H9 (cell line): ENCODE measurements around the gene MYCN. TPM values are rescaled to one million over a fixed set of nuclear protein-coding genes. Genes with fewer than 3 reads are reported as not detected.

Experiments
- DNase-seq: peaks from one replicate; pipeline ENCODE4 v3.0.0-alpha.2; 2017
- H2AFZ ChIP-seq: one replicate; pipeline ENCODE4 v1.6.1; 2013; ENCODE audit warnings: mild to moderate bottlenecking, low read length, control low read depth, moderate library complexity
- H2AK5ac ChIP-seq: 2 replicates; pipeline ENCODE4 v1.6.1; 2013; ENCODE audit warnings: low read length, control low read depth, mixed read lengths; ENCODE audit not compliant: insufficient read length
- H2BK120ac ChIP-seq: one replicate; pipeline ENCODE4 v1.6.1; 2013; ENCODE audit warnings: low read depth, mild to moderate bottlenecking, low read length, control low read depth, inconsistent platforms; ENCODE audit not compliant: poor library complexity, severe bottlenecking
- H2BK12ac ChIP-seq: 2 replicates; pipeline ENCODE4 v1.6.1; 2013; ENCODE audit warnings: low read length, control low read depth, mixed read lengths, low read depth; ENCODE audit not compliant: insufficient read length
- H2BK15ac ChIP-seq: 2 replicates; pipeline ENCODE4 v1.6.1; 2013; ENCODE audit warnings: low read depth, low read length, control low read depth
- H2BK20ac ChIP-seq: one replicate; pipeline ENCODE4 v1.6.1; 2013; ENCODE audit warnings: low read depth, mild to moderate bottlenecking, low read length, control low read depth, inconsistent platforms; ENCODE audit not compliant: poor library complexity, severe bottlenecking
- H2BK5ac ChIP-seq: 2 replicates; pipeline ENCODE4 v1.6.1; 2013; ENCODE audit warnings: low read length, control low read depth, mixed read lengths; ENCODE audit not compliant: insufficient read length
- H3K14ac ChIP-seq: 2 replicates; pipeline ENCODE4 v1.6.1; 2013; ENCODE audit warnings: low read length, control low read depth; ENCODE audit not compliant: insufficient read depth
- H3K18ac ChIP-seq: 2 replicates; pipeline ENCODE4 v1.6.1; 2013; ENCODE audit warnings: low read depth, mild to moderate bottlenecking, mixed read lengths, low read length, control low read depth; ENCODE audit not compliant: insufficient read length
- H3K23ac ChIP-seq: 2 replicates; pipeline ENCODE4 v1.6.1; 2013; ENCODE audit warnings: low read length, control low read depth, mixed read lengths, low read depth; ENCODE audit not compliant: insufficient read length
- H3K23me2 ChIP-seq: 2 replicates; pipeline ENCODE4 v1.6.1; 2013; ENCODE audit warnings: low read depth, mild to moderate bottlenecking, mixed read lengths, low read length, control low read depth; ENCODE audit not compliant: insufficient read length, poor library complexity, severe bottlenecking
- H3K27ac ChIP-seq: 2 replicates; pipeline ENCODE4 v1.5.1; 2013; ENCODE audit warnings: low read length, control low read depth, mixed read lengths, low read depth; ENCODE audit not compliant: insufficient read length
- H3K27me3 ChIP-seq: 2 replicates; pipeline ENCODE4 v1.6.1; 2013; ENCODE audit warnings: low read length, control low read depth, inconsistent platforms; ENCODE audit not compliant: insufficient read depth
- H3K4ac ChIP-seq: 2 replicates; pipeline ENCODE4 v1.6.1; 2013; ENCODE audit warnings: low read depth, mild to moderate bottlenecking, control low read depth, inconsistent platforms, low read length, moderate library complexity
- H3K4me1 ChIP-seq: 2 replicates; pipeline ENCODE4 v1.6.1; 2013; ENCODE audit warnings: low read length, control low read depth, inconsistent platforms; ENCODE audit not compliant: insufficient read depth
- H3K4me2 ChIP-seq: 2 replicates; pipeline ENCODE4 v1.6.1; 2013; ENCODE audit warnings: low read length, control low read depth, mixed read lengths; ENCODE audit not compliant: insufficient read length, insufficient read depth
- H3K56ac ChIP-seq: 2 replicates; pipeline ENCODE4 v1.6.1; 2013; ENCODE audit warnings: low read depth, mild to moderate bottlenecking, mixed read lengths, low read length, control low read depth; ENCODE audit not compliant: insufficient read length
- H3K79me1 ChIP-seq: 2 replicates; pipeline ENCODE4 v1.6.1; 2013; ENCODE audit warnings: low read depth, mild to moderate bottlenecking, moderate library complexity, low read length, control low read depth, inconsistent platforms; ENCODE audit not compliant: insufficient read depth, poor library complexity, severe bottlenecking
- H3K79me2 ChIP-seq: 2 replicates; pipeline ENCODE4 v1.6.1; 2013; ENCODE audit warnings: low read length, control low read depth, inconsistent platforms; ENCODE audit not compliant: insufficient read depth
- H3K9ac ChIP-seq: 2 replicates; pipeline ENCODE4 v1.6.1; 2013; ENCODE audit warnings: low read length, control low read depth, mixed read lengths; ENCODE audit not compliant: insufficient read length; ENCODE audit errors: extremely low read depth
- H3K9me3 ChIP-seq: one replicate; pipeline ENCODE4 v1.6.1; 2013; ENCODE audit warnings: low read depth, low read length, inconsistent platforms; ENCODE audit not compliant: control insufficient read depth
- H3T11ph ChIP-seq: one replicate; pipeline ENCODE4 v1.6.1; 2013; ENCODE audit warnings: mild to moderate bottlenecking, low read length, control low read depth, inconsistent platforms
- H4K20me1 ChIP-seq: one replicate; pipeline ENCODE4 v1.6.1; 2013; ENCODE audit not compliant: control insufficient read depth, insufficient read length, insufficient read depth
- H4K5ac ChIP-seq: 2 replicates; pipeline ENCODE4 v1.6.1; 2013; ENCODE audit warnings: low read depth, mild to moderate bottlenecking, mixed read lengths, low read length, control low read depth; ENCODE audit not compliant: insufficient read length
- H4K8ac ChIP-seq: replicated peaks from 2 replicates; pipeline ENCODE4 v1.6.1; 2013; ENCODE audit warnings: low read length, control low read depth, mixed read lengths, low read depth; ENCODE audit not compliant: insufficient read length
- H4K91ac ChIP-seq: 2 replicates; pipeline ENCODE4 v1.6.1; 2013; ENCODE audit warnings: low read depth, mild to moderate bottlenecking, moderate library complexity, mixed read lengths, low read length, control low read depth; ENCODE audit not compliant: insufficient read length
- H3K27ac Mint-ChIP-seq, 3 experiments: 2 replicates in 2 of 3; 3 replicates in 1 of 3; pipeline ENCODE4 v1.8.0; 2020 to 2021; ENCODE audit warnings: mixed read lengths in 3 of 3, mild to moderate bottlenecking in 1 of 3, moderate library complexity in 1 of 3
- H3K27me3 Mint-ChIP-seq: 2 replicates; pipeline ENCODE4 v1.8.0; 2021; ENCODE audit warnings: low read depth, mild to moderate bottlenecking, moderate library complexity, mixed read lengths
- H3K36me3 Mint-ChIP-seq, 3 experiments: 2 replicates in 2 of 3; 3 replicates in 1 of 3; pipeline ENCODE4 v1.8.0; 2020 to 2021; ENCODE audit warnings: low read depth in 3 of 3, mixed read lengths in 3 of 3; ENCODE audit not compliant: insufficient read depth in 1 of 3
- H3K4me1 Mint-ChIP-seq, 2 experiments: 2 replicates each; pipeline ENCODE4 v1.8.0; 2020; ENCODE audit warnings: mixed read lengths in 2 of 2
- H3K4me3 Mint-ChIP-seq, 2 experiments: 2 replicates in 1 of 2; 3 replicates in 1 of 2; pipeline ENCODE4 v1.8.0; 2020 to 2021; ENCODE audit warnings: mild to moderate bottlenecking in 2 of 2, mixed read lengths in 2 of 2, moderate library complexity in 1 of 2
- H3K9me3 Mint-ChIP-seq, 2 experiments: 2 replicates in 1 of 2; 3 replicates in 1 of 2; pipeline ENCODE4 v1.8.0; 2020; ENCODE audit warnings: mild to moderate bottlenecking in 2 of 2, mixed read lengths in 2 of 2, moderate library complexity in 1 of 2
- WGBS: extraction: QIAGEN DNeasy Blood & Tissue Kit; methylation state at CpG from one replicate; pipeline ENCODE4 v1.1.7; 2013; ENCODE audit warnings: missing lambda C conversion rate, low lambda C conversion rate, mixed read lengths; ENCODE audit not compliant: insufficient read length; ENCODE audit errors: extremely low coverage; 5-methylcytosine and 5-hydroxymethylcytosine counted together
- total RNA-seq: library from RNA; stranded (reverse); gene quantifications from 2 replicates; pipeline ENCODE4 v1.2.1, GENCODE V29; 2021
- TF ChIP-seq, protein P1 (sequence below): fragments of 200-600 bp; sonication (generic); conservative IDR thresholded peaks from 3 replicates; pipeline ENCODE4 v1.8.0; 2021; ENCODE audit warnings: antibody characterized with exemption, mild to moderate bottlenecking

The MYCN gene
- total RNA-seq, 1 experiment from 2014 or later: 100.0 TPM

DNA sequence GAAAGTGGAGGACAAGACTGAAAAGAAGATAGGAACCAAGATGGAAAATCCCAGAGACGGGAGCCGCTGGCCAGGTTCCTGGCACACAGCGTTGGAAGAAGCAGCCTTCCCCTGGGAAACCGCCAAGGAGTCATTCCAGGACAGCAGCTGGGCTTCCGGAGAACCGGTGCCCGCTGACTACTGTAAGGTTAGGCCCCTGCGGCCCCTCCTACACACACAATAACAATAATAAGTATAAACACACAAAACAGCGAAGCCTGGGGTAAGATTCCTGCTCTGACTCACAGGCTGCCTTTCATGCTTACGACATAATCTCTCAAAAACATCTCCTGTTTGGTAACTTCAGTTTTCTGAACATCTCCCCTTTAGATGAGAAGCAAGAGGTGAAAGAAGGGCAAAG is 28.1 kb upstream of the MYCN start:
- Mint-ChIP-seq H3K4me1 (peaks cover 2 to 3% of the 10 kb centered on the region in 2 experiments; a peak in 1 of 4 replicates), H3K4me3 (no peak overlapping the region), H3K36me3 (no peaks in the 10 kb centered on the region), H3K27me3 (peaks cover 3% of the 10 kb centered on the region), H3K9me3 (no peaks in the 10 kb centered on the region), H3K27ac (no peak overlapping the region)
- Histone ChIP-seq H3K79me2 (no peaks in the 10 kb centered on the region), H3K18ac (no peak overlapping the region), H2AK5ac (no peak overlapping the region), H3K27me3 (no peaks in the 10 kb centered on the region), H4K20me1 (no peaks in the 10 kb centered on the region), H3K4ac (no peak overlapping the region), H3K9ac (no peak overlapping the region), H2BK5ac (no peak overlapping the region), H4K8ac (no peak overlapping the region), H3T11ph (no peak overlapping the region), H2BK120ac (no peak overlapping the region), H2BK12ac (no peak overlapping the region), H3K14ac (no peak overlapping the region), H3K4me2 (no peak overlapping the region), H2BK20ac (no peak overlapping the region), H4K91ac (no peak overlapping the region), H2AFZ (no peak overlapping the region), H3K23ac (no peak overlapping the region), H3K23me2 (no peaks in the 10 kb centered on the region), H3K27ac (no peak overlapping the region), H3K79me1 (no peaks in the 10 kb centered on the region), H3K56ac (no peak overlapping the region), H3K4me1 (no peaks in the 10 kb centered on the region), H2BK15ac (no peak overlapping the region), H3K9me3 (no peaks in the 10 kb centered on the region), H4K5ac (no peak overlapping the region)
- DNase-seq: no peak
- WGBS: no CpG with 5 or more reads among the region's 10 CpGs
- TF ChIP-seq, protein P1, sequence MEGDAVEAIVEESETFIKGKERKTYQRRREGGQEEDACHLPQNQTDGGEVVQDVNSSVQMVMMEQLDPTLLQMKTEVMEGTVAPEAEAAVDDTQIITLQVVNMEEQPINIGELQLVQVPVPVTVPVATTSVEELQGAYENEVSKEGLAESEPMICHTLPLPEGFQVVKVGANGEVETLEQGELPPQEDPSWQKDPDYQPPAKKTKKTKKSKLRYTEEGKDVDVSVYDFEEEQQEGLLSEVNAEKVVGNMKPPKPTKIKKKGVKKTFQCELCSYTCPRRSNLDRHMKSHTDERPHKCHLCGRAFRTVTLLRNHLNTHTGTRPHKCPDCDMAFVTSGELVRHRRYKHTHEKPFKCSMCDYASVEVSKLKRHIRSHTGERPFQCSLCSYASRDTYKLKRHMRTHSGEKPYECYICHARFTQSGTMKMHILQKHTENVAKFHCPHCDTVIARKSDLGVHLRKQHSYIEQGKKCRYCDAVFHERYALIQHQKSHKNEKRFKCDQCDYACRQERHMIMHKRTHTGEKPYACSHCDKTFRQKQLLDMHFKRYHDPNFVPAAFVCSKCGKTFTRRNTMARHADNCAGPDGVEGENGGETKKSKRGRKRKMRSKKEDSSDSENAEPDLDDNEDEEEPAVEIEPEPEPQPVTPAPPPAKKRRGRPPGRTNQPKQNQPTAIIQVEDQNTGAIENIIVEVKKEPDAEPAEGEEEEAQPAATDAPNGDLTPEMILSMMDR: no peak
